ENCODE results near the gene PLCB4. TPM values are rescaled to one million over a fixed set of nuclear protein-coding genes. Genes with fewer than 3 reads are reported as not detected.

PLCB4 gene
- total RNA-seq, 4 donors from 2014 or later, result 2.3 to 3.9 (median 3.3) TPM

GRCh38 chr20:9163251-9163650 is 94.4 kb downstream of the PLCB4 start:
- ATAC-seq (no peak), DNase-seq (no peak)
- in situ Hi-C loops (cut with MboI; ENCODE audit: low sequenced_read_pairs in 4 of 4), result loop anchor here in 1 of 4 donors (25.0 kb wide), 1 partner anchor 301 kb away; no protein-coding TSS in a partner anchor
- Histone ChIP-seq H3K27ac (no peak overlapping the region), H3K36me3 (no peaks in the 10 kb centered on the region), H3K4me1 (peaks cover 8 to 10% of the 10 kb centered on the region in 2 donors), H3K4me3 (no peak overlapping the region), H3K27me3 (no peaks in the 10 kb centered on the region), H3K9me3 (no peaks in the 10 kb centered on the region)
- intact Hi-C loops (cut with DNase I; ENCODE audit: low total_unique reads), result no loop called here
- no peak for TF ChIP-seq POLR2A (IDR thresholded peaks at IDR 0.05)
- TF ChIP-seq, protein P1, sequence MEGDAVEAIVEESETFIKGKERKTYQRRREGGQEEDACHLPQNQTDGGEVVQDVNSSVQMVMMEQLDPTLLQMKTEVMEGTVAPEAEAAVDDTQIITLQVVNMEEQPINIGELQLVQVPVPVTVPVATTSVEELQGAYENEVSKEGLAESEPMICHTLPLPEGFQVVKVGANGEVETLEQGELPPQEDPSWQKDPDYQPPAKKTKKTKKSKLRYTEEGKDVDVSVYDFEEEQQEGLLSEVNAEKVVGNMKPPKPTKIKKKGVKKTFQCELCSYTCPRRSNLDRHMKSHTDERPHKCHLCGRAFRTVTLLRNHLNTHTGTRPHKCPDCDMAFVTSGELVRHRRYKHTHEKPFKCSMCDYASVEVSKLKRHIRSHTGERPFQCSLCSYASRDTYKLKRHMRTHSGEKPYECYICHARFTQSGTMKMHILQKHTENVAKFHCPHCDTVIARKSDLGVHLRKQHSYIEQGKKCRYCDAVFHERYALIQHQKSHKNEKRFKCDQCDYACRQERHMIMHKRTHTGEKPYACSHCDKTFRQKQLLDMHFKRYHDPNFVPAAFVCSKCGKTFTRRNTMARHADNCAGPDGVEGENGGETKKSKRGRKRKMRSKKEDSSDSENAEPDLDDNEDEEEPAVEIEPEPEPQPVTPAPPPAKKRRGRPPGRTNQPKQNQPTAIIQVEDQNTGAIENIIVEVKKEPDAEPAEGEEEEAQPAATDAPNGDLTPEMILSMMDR (IDR thresholded peaks at IDR 0.05 in 4 of 5, conservative IDR thresholded peaks at IDR 0.05 in 1 of 5), result no peak

DNA sequence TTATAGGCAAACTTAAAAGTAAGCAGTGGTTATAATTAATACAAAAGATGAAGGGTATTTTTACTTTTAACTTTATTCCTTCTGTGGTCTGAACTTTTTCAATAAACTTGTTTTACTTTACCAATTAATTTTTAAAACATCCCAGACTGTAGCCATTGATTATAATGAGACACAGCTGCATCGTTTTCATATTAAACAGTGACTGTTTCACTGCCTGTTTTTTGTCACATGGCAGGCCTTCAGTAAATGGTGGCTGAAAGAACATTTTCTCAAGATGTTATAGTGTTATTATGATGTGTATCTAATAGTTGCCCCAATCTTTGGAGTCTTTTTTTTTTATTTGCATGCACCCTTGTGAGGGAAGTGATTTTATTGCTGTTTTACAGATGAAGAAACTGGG is 95.1 kb downstream of the PLCB4 start:
- Histone ChIP-seq H3K36me3 (no peaks in the 10 kb centered on the region), H3K9me3 (no peaks in the 10 kb centered on the region), H3K27ac (no peak overlapping the region), H3K4me3 (no peak overlapping the region), H3K4me1 (peaks cover 8 to 10% of the 10 kb centered on the region in 2 donors), H3K27me3 (no peaks in the 10 kb centered on the region)
- no peak for DNase-seq
- TF ChIP-seq, protein P1 (IDR thresholded peaks at IDR 0.05 in 4 of 5, conservative IDR thresholded peaks at IDR 0.05 in 1 of 5), result no peak
- no peak for TF ChIP-seq POLR2A (IDR thresholded peaks at IDR 0.05)
- in situ Hi-C loops (cut with MboI; ENCODE audit: low sequenced_read_pairs in 4 of 4), result loop anchor here in 1 of 4 donors (25.0 kb wide), 1 partner anchor 302 kb away; no protein-coding TSS in a partner anchor
- ATAC-seq, result no peak
- intact Hi-C loops (cut with DNase I; ENCODE audit: low total_unique reads), result no loop called here

DNA sequence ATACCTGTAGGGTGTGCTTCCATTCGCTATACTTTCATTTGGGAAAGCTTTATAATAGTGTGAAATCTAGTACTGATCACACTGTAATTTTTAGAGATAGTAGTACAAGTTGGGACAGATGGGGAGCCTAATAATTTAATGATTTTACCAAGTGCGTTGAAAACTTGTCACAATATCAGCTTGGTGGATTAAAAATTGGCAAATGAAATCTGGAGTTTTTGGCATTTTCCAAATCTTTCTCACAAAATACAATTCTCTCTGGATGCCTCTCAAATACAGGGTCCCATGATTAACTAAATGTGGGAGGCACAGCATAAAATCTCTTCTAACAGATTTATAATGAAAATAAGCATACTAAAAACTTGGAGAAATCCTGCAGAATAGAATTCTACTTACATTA is 96.4 kb downstream of the PLCB4 start:
- no peak for ATAC-seq
- no peak for DNase-seq
- in situ Hi-C loops (cut with MboI; ENCODE audit: low sequenced_read_pairs in 4 of 4) (loop anchor here in 1 of 4 donors (25.0 kb wide), 1 partner anchor 303 kb away; no protein-coding TSS in a partner anchor), intact Hi-C loops (cut with DNase I; ENCODE audit: low total_unique reads) (no loop called here)
- H3K27ac ChIP-seq, result no peak overlapping the region
- H3K36me3 ChIP-seq, result no peaks in the 10 kb centered on the region
- TF ChIP-seq, protein P1 (IDR thresholded peaks at IDR 0.05 in 4 of 5, conservative IDR thresholded peaks at IDR 0.05 in 1 of 5), result no peak
- TF ChIP-seq POLR2A (IDR thresholded peaks at IDR 0.05), result no peak
- no peak overlapping the region for H3K4me3 ChIP-seq
- peaks cover 8 to 10% of the 10 kb centered on the region in 2 donors for H3K4me1 ChIP-seq
- no peaks in the 10 kb centered on the region for H3K27me3 ChIP-seq
- H3K9me3 ChIP-seq, result no peaks in the 10 kb centered on the region

DNA sequence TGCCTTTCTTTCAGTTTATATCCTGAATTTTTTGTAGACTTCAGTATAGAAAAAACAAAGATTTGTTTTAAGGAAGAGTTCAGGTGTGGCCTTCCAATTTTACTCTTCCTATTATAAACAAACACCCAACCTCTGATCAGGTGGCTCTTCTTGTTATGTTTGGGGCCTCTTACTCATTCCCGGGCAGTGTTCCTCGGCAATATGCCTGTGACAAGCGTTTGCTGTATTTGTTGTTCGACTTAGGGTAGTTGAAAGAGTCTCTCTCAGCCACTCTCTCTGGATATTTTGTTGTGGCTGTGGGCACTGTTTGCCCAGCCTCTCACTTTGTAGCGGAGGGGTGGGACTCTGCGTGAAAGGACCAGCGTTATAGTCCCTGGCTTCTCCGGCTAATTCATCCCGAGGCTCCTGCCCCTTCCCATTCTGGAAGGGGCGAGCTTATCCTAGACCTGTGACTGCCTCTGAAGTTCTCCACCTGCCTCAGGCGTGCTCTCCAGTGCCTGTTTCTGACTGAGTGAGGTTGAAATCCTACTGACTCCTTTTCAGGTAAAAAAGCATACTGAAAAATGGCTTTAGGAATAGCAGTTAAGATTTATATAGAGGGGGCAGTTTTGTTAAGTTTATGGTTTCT is 97.4 kb downstream of the PLCB4 start:
- Histone ChIP-seq H3K4me1 (peaks cover 2 to 3% of the 10 kb centered on the region in 2 donors), H3K27me3 (no peaks in the 10 kb centered on the region), H3K36me3 (no peaks in the 10 kb centered on the region), H3K9me3 (no peaks in the 10 kb centered on the region), H3K27ac (no peak overlapping the region), H3K4me3 (peak overlapping the region in 1 of 4 donors; percentile 20)
- TF ChIP-seq, protein P1 (IDR thresholded peaks at IDR 0.05 in 4 of 5, conservative IDR thresholded peaks at IDR 0.05 in 1 of 5), result no peak
- no peak for TF ChIP-seq POLR2A (IDR thresholded peaks at IDR 0.05)
- DNase-seq (no peak), ATAC-seq (peak in 1 of 2 donors; percentile 36)
- intact Hi-C loops (cut with DNase I; ENCODE audit: low total_unique reads), result no loop called here
- in situ Hi-C loops (cut with MboI; ENCODE audit: low sequenced_read_pairs in 4 of 4), result loop anchor here in 1 of 4 donors (25.0 kb wide), 1 partner anchor 304 kb away; no protein-coding TSS in a partner anchor

Measured in gastrocnemius medialis (tissue), 4 donors.